Natural killer cell (primary cell): Measurements from ENCODE around the gene ACOD1. TPM values are rescaled to one million over a fixed set of nuclear protein-coding genes. Genes with fewer than 3 reads are reported as not detected.
A peak's percentile ranks its signal among the peaks of the same experiment; 100 is the strongest.

Experiments used
- ATAC-seq, 3 donors: fragments of 150-1000 bp in 2 of 3; fragments of 200-7000 bp in 1 of 3; cut with Tn5 transposase; 1 replicate in 1 of 3; 2 replicates in 2 of 3; pipeline ENCODE4 v1.10.0; 2021; ENCODE audit warnings: mild to moderate bottlenecking in 2 of 3, moderate library complexity in 2 of 3
- DNase-seq, 2 donors: peaks; one replicate each; pipeline versions ENCODE4 v3.0.0 to v3.0.0-alpha.2; 2013 to 2021; ENCODE audit warnings: mixed read lengths in 1 of 2
- H3K27ac ChIP-seq: one replicate; pipeline ENCODE4 v1.5.1; 2013; ENCODE audit warnings: mild to moderate bottlenecking, low read length
- H3K27me3 ChIP-seq: one replicate; pipeline ENCODE4 v1.6.1; 2013; ENCODE audit warnings: low read length; ENCODE audit not compliant: control insufficient read depth, insufficient read depth
- H3K36me3 ChIP-seq: one replicate; pipeline ENCODE4 v1.6.1; 2013; ENCODE audit warnings: low read length; ENCODE audit not compliant: control insufficient read depth, insufficient read depth
- H3K4me1 ChIP-seq: one replicate; pipeline ENCODE4 v1.6.1; 2013; ENCODE audit warnings: low read length; ENCODE audit not compliant: control insufficient read depth, insufficient read depth
- H3K4me3 ChIP-seq: one replicate; pipeline ENCODE4 v1.5.1; 2013; ENCODE audit warnings: low read length
- H3K9me3 ChIP-seq: one replicate; pipeline ENCODE4 v1.6.1; 2013; ENCODE audit warnings: low read length; ENCODE audit not compliant: control insufficient read depth, insufficient read depth
- H3K27ac Mint-ChIP-seq, 2 donors: one replicate each; pipeline ENCODE4 v1.8.0; 2022; ENCODE audit warnings: mild to moderate bottlenecking in 2 of 2, mixed read lengths in 2 of 2, moderate library complexity in 1 of 2
- H3K27me3 Mint-ChIP-seq, 2 donors: one replicate each; pipeline ENCODE4 v1.8.0; 2022; ENCODE audit warnings: low read depth in 2 of 2, mixed read lengths in 2 of 2
- H3K36me3 Mint-ChIP-seq: one replicate; pipeline ENCODE4 v1.8.0; 2022; ENCODE audit warnings: mixed read lengths
- H3K4me1 Mint-ChIP-seq, 2 donors: one replicate each; pipeline ENCODE4 v1.8.0; 2022; ENCODE audit warnings: mixed read lengths in 2 of 2
- H3K4me3 Mint-ChIP-seq: one replicate; pipeline ENCODE4 v1.8.0; 2022; ENCODE audit warnings: mild to moderate bottlenecking, moderate library complexity, mixed read lengths
- H3K9me3 Mint-ChIP-seq, 2 donors: one replicate each; pipeline ENCODE4 v1.8.0; 2022; ENCODE audit warnings: mixed read lengths in 2 of 2
- CTCF ChIP-seq: fragments of 200-600 bp; IDR thresholded peaks from one replicate; pipeline ENCODE4 v1.8.0; 2022; ENCODE audit warnings: antibody characterized with exemption
- WGBS: methylation state at CpG from one replicate; pipeline ENCODE4 v1.1.7; 2013; ENCODE audit warnings: missing lambda C conversion rate; ENCODE audit not compliant: insufficient coverage; 5-methylcytosine and 5-hydroxymethylcytosine counted together
- intact Hi-C: fragments of 100-400 bp; cut with micrococcal nuclease; formaldehyde crosslinking; loops from one replicate; pipeline ENCODE4 v1.14.2; 2022
- total RNA-seq, 4 donors: library from RNA; stranded (reverse); fragments of 120-200 nt in 1 of 4; gene quantifications; one replicate each; pipeline versions ENCODE4 v1.2.3 to v1.2.4, GENCODE V29; 2013 to 2022

The ACOD1 gene
- total RNA-seq, 3 donors from 2014 or later (not counting 1 experiment from before 2014, with no cell fraction given), result not detected

GRCh38 chr13:76976929-76977328 lies 28.6 kb downstream of the ACOD1 start:
- Mint-ChIP-seq H3K36me3 (no peaks in the 10 kb centered on the region), H3K4me1 (peaks cover 9 to 24% of the 10 kb centered on the region in 2 donors), H3K27me3 (peaks cover 63 to 68% of the 10 kb centered on the region in 2 donors), H3K4me3 (no peak overlapping the region), H3K9me3 (no peaks in the 10 kb centered on the region), H3K27ac (no peak overlapping the region)
- Histone ChIP-seq H3K4me3 (no peak overlapping the region), H3K27me3 (peaks cover 53% of the 10 kb centered on the region), H3K4me1 (peaks cover 15% of the 10 kb centered on the region), H3K9me3 (no peaks in the 10 kb centered on the region), H3K27ac (no peak overlapping the region), H3K36me3 (no peaks in the 10 kb centered on the region)
- no peak for DNase-seq
- intact Hi-C loops, result no loop called here
- no peak for TF ChIP-seq CTCF
- 77% methylated on average over 5 of the region's 5 CpGs for WGBS
- no peak for ATAC-seq

GRCh38 chr13:76980075-76980718 lies 31.9 kb downstream of the ACOD1 start:
- H3K27ac ChIP-seq, result no peak overlapping the region
- no peak overlapping the region for H3K27ac Mint-ChIP-seq
- H3K27me3 ChIP-seq, result peaks cover 55% of the 10 kb centered on the region
- intact Hi-C loops, result loop anchor here (1.0 kb wide), 1 partner anchor 11 kb away; no protein-coding TSS in a partner anchor
- H3K9me3 ChIP-seq, result no peaks in the 10 kb centered on the region
- TF ChIP-seq CTCF, result peak; percentile 99
- H3K4me3 ChIP-seq, result no peak overlapping the region
- peak; percentile 83 to 90 for DNase-seq
- H3K27me3 Mint-ChIP-seq, result peaks cover 54 to 65% of the 10 kb centered on the region in 2 donors
- H3K4me3 Mint-ChIP-seq, result no peak overlapping the region
- H3K36me3 Mint-ChIP-seq, result no peaks in the 10 kb centered on the region
- H3K9me3 Mint-ChIP-seq, result no peaks in the 10 kb centered on the region
- H3K4me1 ChIP-seq, result peaks cover 15% of the 10 kb centered on the region
- under 1% methylated on average over 28 of the region's 34 CpGs for WGBS
- ATAC-seq, result peak; percentile 96 to 99 (median 98)
- H3K36me3 ChIP-seq, result no peaks in the 10 kb centered on the region
- peaks cover 9 to 16% of the 10 kb centered on the region in 2 donors for H3K4me1 Mint-ChIP-seq

GRCh38 chr13:76982061-76982460 lies 33.8 kb downstream of the ACOD1 start:
- H3K36me3 Mint-ChIP-seq, result no peaks in the 10 kb centered on the region
- ATAC-seq (no peak), DNase-seq (no peak)
- no peaks in the 10 kb centered on the region for H3K9me3 ChIP-seq
- WGBS, result 57% methylated on average over 5 of the region's 6 CpGs
- H3K27ac Mint-ChIP-seq, result no peak overlapping the region
- intact Hi-C loops, result no loop called here
- no peak for TF ChIP-seq CTCF
- peaks cover 66 to 74% of the 10 kb centered on the region in 2 donors for H3K27me3 Mint-ChIP-seq
- H3K9me3 Mint-ChIP-seq, result no peaks in the 10 kb centered on the region
- H3K27ac ChIP-seq, result no peak overlapping the region
- H3K36me3 ChIP-seq, result no peaks in the 10 kb centered on the region
- H3K4me1 Mint-ChIP-seq, result peaks cover under 1 to 7% of the 10 kb centered on the region in 2 donors
- H3K4me3 ChIP-seq, result no peak overlapping the region
- no peak overlapping the region for H3K4me3 Mint-ChIP-seq
- H3K4me1 ChIP-seq, result peaks cover 8% of the 10 kb centered on the region
- peaks cover 63% of the 10 kb centered on the region for H3K27me3 ChIP-seq

GRCh38 chr13:76983676-76984075 lies 35.4 kb downstream of the ACOD1 start:
- Histone ChIP-seq H3K4me3 (no peak overlapping the region), H3K27ac (no peak overlapping the region), H3K27me3 (peaks cover 65% of the 10 kb centered on the region), H3K4me1 (peaks cover 6% of the 10 kb centered on the region), H3K9me3 (no peaks in the 10 kb centered on the region), H3K36me3 (no peaks in the 10 kb centered on the region)
- DNase-seq (no peak), ATAC-seq (no peak)
- WGBS, result 98% methylated on average over 4 of the region's 5 CpGs
- Mint-ChIP-seq H3K9me3 (no peaks in the 10 kb centered on the region), H3K4me3 (no peak overlapping the region), H3K27me3 (peaks cover 71 to 77% of the 10 kb centered on the region in 2 donors), H3K4me1 (peaks cover 0 to 5% of the 10 kb centered on the region in 2 donors), H3K36me3 (no peaks in the 10 kb centered on the region), H3K27ac (no peak overlapping the region)
- intact Hi-C loops, result no loop called here
- TF ChIP-seq CTCF, result no peak
